Mesenchymal stem cell (in vitro differentiated cells and primary cell): ENCODE results near the gene FOXQ1.

Experiments used
- DNase-seq: peaks from one replicate; pipeline ENCODE4 v3.0.0-alpha.2; 2013
- H2AFZ ChIP-seq: one replicate; pipeline ENCODE4 v1.6.1; 2013; ENCODE audit warnings: low read depth, mild to moderate bottlenecking, control low read depth, inconsistent platforms, low read length, moderate library complexity
- H2AK5ac ChIP-seq: 2 replicates; pipeline ENCODE4 v1.6.1; 2013; ENCODE audit warnings: low read length, moderate library complexity, mild to moderate bottlenecking, inconsistent platforms; ENCODE audit not compliant: severe bottlenecking
- H2BK120ac ChIP-seq: one replicate; pipeline ENCODE4 v1.6.1; 2013; ENCODE audit warnings: low read depth, mild to moderate bottlenecking, inconsistent platforms, low read length, moderate library complexity
- H2BK12ac ChIP-seq, 2 experiments: one replicate each; pipeline ENCODE4 v1.6.1; 2013; ENCODE audit warnings: inconsistent platforms in 2 of 2, low read length in 2 of 2, mild to moderate bottlenecking in 2 of 2, moderate library complexity in 2 of 2, control low read depth in 1 of 2
- H2BK15ac ChIP-seq: one replicate; pipeline ENCODE4 v1.6.1; 2013; ENCODE audit warnings: mild to moderate bottlenecking, low read depth, inconsistent platforms; ENCODE audit not compliant: poor library complexity, severe bottlenecking
- H2BK5ac ChIP-seq: 2 replicates; pipeline ENCODE4 v1.6.1; 2013; ENCODE audit warnings: low read depth, mild to moderate bottlenecking, low read length, control low read depth, inconsistent platforms; ENCODE audit not compliant: poor library complexity, severe bottlenecking
- H3K14ac ChIP-seq, 2 experiments: one replicate each; pipeline ENCODE4 v1.6.1; 2013; ENCODE audit warnings: inconsistent platforms in 2 of 2, low read length in 2 of 2, control low read depth in 1 of 2, mild to moderate bottlenecking in 1 of 2, moderate library complexity in 1 of 2
- H3K18ac ChIP-seq, 2 experiments: one replicate each; pipeline ENCODE4 v1.6.1; 2013; ENCODE audit warnings: inconsistent platforms in 2 of 2, low read length in 2 of 2, control low read depth in 1 of 2, low read depth in 1 of 2, mild to moderate bottlenecking in 1 of 2
- H3K23ac ChIP-seq, 2 experiments: one replicate each; pipeline ENCODE4 v1.6.1; 2013; ENCODE audit warnings: inconsistent platforms in 2 of 2, low read length in 2 of 2, mild to moderate bottlenecking in 2 of 2, moderate library complexity in 2 of 2, control low read depth in 1 of 2
- H3K27ac ChIP-seq: 2 replicates; pipeline ENCODE4 v1.5.1; 2013; ENCODE audit warnings: mild to moderate bottlenecking, moderate library complexity, low read length, control low read depth, inconsistent platforms; ENCODE audit not compliant: poor library complexity, severe bottlenecking
- H3K27me3 ChIP-seq, 2 experiments: 2 replicates each; pipeline versions ENCODE4 v1.6.1 to v1.7.0; 2013; ENCODE audit warnings: low read length in 2 of 2, mild to moderate bottlenecking in 2 of 2, moderate library complexity in 2 of 2, control low read depth in 1 of 2, inconsistent platforms in 1 of 2; ENCODE audit not compliant: control insufficient read depth in 1 of 2, insufficient read depth in 1 of 2
- H3K36me3 ChIP-seq, 2 experiments: 2 replicates each; pipeline versions ENCODE4 v1.6.1 to v1.7.0; 2013; ENCODE audit warnings: low read length in 2 of 2, control low read depth in 1 of 2, inconsistent platforms in 1 of 2, low read depth in 1 of 2, mild to moderate bottlenecking in 1 of 2; ENCODE audit not compliant: insufficient read depth in 2 of 2, control insufficient read depth in 1 of 2
- H3K4ac ChIP-seq, 2 experiments: one replicate each; pipeline ENCODE4 v1.6.1; 2013; ENCODE audit warnings: inconsistent platforms in 2 of 2, low read length in 2 of 2, mild to moderate bottlenecking in 2 of 2, moderate library complexity in 2 of 2, control low read depth in 1 of 2, low read depth in 1 of 2
- H3K4me1 ChIP-seq: 2 replicates; pipeline ENCODE4 v1.6.1; 2013; ENCODE audit warnings: low read depth, low read length, control low read depth; ENCODE audit not compliant: control insufficient read depth, insufficient read depth
- H3K4me2 ChIP-seq: 2 replicates; pipeline ENCODE4 v1.6.1; 2013; ENCODE audit warnings: low read length, mild to moderate bottlenecking, inconsistent platforms; ENCODE audit not compliant: poor library complexity, severe bottlenecking
- H3K4me3 ChIP-seq, 2 experiments: 2 replicates each; pipeline versions ENCODE4 v1.5.1 to v1.7.0; 2013; ENCODE audit warnings: low read length in 2 of 2, mild to moderate bottlenecking in 2 of 2, control low read depth in 1 of 2, low read depth in 1 of 2; ENCODE audit not compliant: insufficient read depth in 1 of 2
- H3K79me1 ChIP-seq: replicated peaks from 2 replicates; pipeline ENCODE4 v1.6.1; 2013; ENCODE audit warnings: mild to moderate bottlenecking, control low read depth, low read length, inconsistent platforms; ENCODE audit not compliant: poor library complexity, severe bottlenecking
- H3K9ac ChIP-seq: 2 replicates; pipeline ENCODE4 v1.7.0; 2013; ENCODE audit warnings: mild to moderate bottlenecking, low read length, moderate library complexity
- H3K9me3 ChIP-seq: 2 replicates; pipeline ENCODE4 v1.7.0; 2013; ENCODE audit warnings: mild to moderate bottlenecking, low read length; ENCODE audit not compliant: control insufficient read depth
- H4K8ac ChIP-seq: one replicate; pipeline ENCODE4 v1.6.1; 2013; ENCODE audit warnings: inconsistent platforms, mild to moderate bottlenecking, low read length, moderate library complexity
- H4K91ac ChIP-seq: one replicate; pipeline ENCODE4 v1.6.1; 2013; ENCODE audit warnings: mild to moderate bottlenecking, low read length, inconsistent platforms
- WGBS: methylation state at CpG from one replicate; pipeline ENCODE4 v1.1.7; 2013; ENCODE audit warnings: mixed read lengths; 5-methylcytosine and 5-hydroxymethylcytosine counted together

FOXQ1 gene

DNA sequence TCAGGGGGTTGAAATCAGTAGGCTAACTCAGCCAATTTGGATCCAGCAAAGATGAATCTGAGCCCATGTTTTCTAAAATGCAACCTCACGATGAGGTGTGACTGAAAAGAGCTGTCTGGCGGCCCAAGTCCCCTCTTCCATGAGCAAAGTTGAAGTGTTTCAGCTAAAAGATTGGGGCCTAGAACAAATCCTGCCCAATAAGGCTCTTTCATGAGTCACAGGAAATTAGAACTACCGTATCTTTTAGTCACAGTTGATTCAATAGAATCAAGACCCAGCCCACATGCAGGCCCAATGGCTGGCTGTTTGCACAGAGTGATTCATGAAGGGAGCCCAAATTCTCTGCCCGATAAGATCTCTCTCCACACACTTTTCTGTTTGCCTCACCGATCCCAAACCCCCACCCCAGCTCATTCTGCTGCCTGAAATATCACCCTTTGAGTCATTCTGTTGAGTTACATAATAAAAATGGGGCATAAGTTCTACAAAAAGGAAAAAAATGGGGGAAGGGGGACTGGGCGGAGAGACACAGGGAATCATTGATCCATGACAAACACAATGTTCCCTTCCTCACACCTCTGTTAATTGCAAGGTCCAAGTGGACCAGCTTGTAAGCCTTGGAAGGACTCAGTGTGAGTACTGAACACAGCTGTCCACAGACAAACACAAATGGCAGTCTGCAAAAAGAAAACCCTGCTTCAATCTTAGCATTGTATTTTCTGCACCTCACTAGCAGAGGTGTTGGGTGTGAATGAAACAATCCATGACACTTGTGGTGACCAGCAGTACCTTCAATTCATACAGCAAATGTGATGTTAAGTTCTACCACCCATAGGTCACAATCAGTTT lies 13.8 kb downstream of the FOXQ1 start:
- Histone ChIP-seq H3K27me3 (peaks cover 0 to 23% of the 10 kb centered on the region in 2 experiments), H3K79me1 (no peaks in the 10 kb centered on the region), H3K27ac (no peak overlapping the region), H3K4me2 (no peak overlapping the region), H2BK5ac (no peak overlapping the region), H3K23ac (no peak overlapping the region), H3K18ac (no peak overlapping the region), H3K4me3 (no peak overlapping the region), H3K4ac (no peak overlapping the region), H4K91ac (no peak overlapping the region), H3K9me3 (peaks cover 6% of the 10 kb centered on the region), H4K8ac (no peak overlapping the region), H3K4me1 (no peaks in the 10 kb centered on the region), H2BK12ac (no peak overlapping the region), H3K14ac (no peak overlapping the region), H2AK5ac (no peak overlapping the region), H2BK120ac (no peak overlapping the region), H2AFZ (no peak overlapping the region), H3K9ac (peak overlapping the region; percentile 46), H3K36me3 (no peaks in the 10 kb centered on the region), H2BK15ac (no peak overlapping the region)
- 70% methylated on average over 4 of the region's 6 CpGs for WGBS
- peak; percentile 33 for DNase-seq

- Histone ChIP-seq H3K14ac (peak overlapping the region in 1 of 2 experiments; percentile 44), H3K36me3 (no peaks in the 10 kb centered on the region), H3K27me3 (peaks cover 0 to 23% of the 10 kb centered on the region in 2 experiments), H2AFZ (no peak overlapping the region), H3K4me1 (no peaks in the 10 kb centered on the region), H3K4me3 (no peak overlapping the region), H2BK120ac (no peak overlapping the region), H4K91ac (no peak overlapping the region), H2BK15ac (no peak overlapping the region), H3K79me1 (no peaks in the 10 kb centered on the region), H3K27ac (no peak overlapping the region), H4K8ac (no peak overlapping the region), H3K23ac (no peak overlapping the region), H3K4me2 (no peak overlapping the region), H3K9me3 (peaks cover 6% of the 10 kb centered on the region), H2BK12ac (no peak overlapping the region), H3K4ac (no peak overlapping the region), H3K9ac (no peak overlapping the region), H3K18ac (peak overlapping the region in 1 of 2 experiments; percentile 54), H2BK5ac (no peak overlapping the region), H2AK5ac (no peak overlapping the region)
- 75% methylated on average over 11 of the region's 11 CpGs for WGBS
- DNase-seq, result peak; percentile 16
Observed at GRCh38 chr6:1326535-1327121, 14.7 kb downstream of the FOXQ1 start.

- Histone ChIP-seq H3K79me1 (no peaks in the 10 kb centered on the region), H3K9me3 (peaks cover 6% of the 10 kb centered on the region), H3K27me3 (peaks cover 0 to 23% of the 10 kb centered on the region in 2 experiments), H3K4ac (no peak overlapping the region), H4K91ac (no peak overlapping the region), H3K9ac (no peak overlapping the region), H3K4me3 (no peak overlapping the region), H3K14ac (no peak overlapping the region), H3K4me1 (no peaks in the 10 kb centered on the region), H2BK12ac (peak overlapping the region in 1 of 2 experiments; percentile 15), H2BK120ac (no peak overlapping the region), H2BK5ac (no peak overlapping the region), H3K18ac (no peak overlapping the region), H3K36me3 (no peaks in the 10 kb centered on the region), H3K27ac (no peak overlapping the region), H3K4me2 (no peak overlapping the region), H2AFZ (no peak overlapping the region), H3K23ac (no peak overlapping the region), H2AK5ac (no peak overlapping the region), H4K8ac (no peak overlapping the region), H2BK15ac (no peak overlapping the region)
- no peak for DNase-seq
- WGBS, result 93% methylated on average over 8 of the region's 8 CpGs
Observed at GRCh38 chr6:1327630-1328029, 15.7 kb downstream of the FOXQ1 start.

GRCh38 chr6:1328129-1328800 lies 16.4 kb downstream of the FOXQ1 start:
- Histone ChIP-seq H3K18ac (no peak overlapping the region), H2BK120ac (no peak overlapping the region), H4K91ac (no peak overlapping the region), H3K14ac (no peak overlapping the region), H3K27me3 (peaks cover 0 to 20% of the 10 kb centered on the region in 2 experiments), H4K8ac (no peak overlapping the region), H3K4ac (no peak overlapping the region), H3K79me1 (no peaks in the 10 kb centered on the region), H3K36me3 (no peaks in the 10 kb centered on the region), H2BK5ac (no peak overlapping the region), H3K9ac (no peak overlapping the region), H3K27ac (no peak overlapping the region), H3K4me1 (no peaks in the 10 kb centered on the region), H2BK12ac (no peak overlapping the region), H3K4me3 (no peak overlapping the region), H2AFZ (no peak overlapping the region), H3K4me2 (no peak overlapping the region), H2AK5ac (no peak overlapping the region), H2BK15ac (no peak overlapping the region), H3K23ac (no peak overlapping the region), H3K9me3 (peaks cover 6% of the 10 kb centered on the region)
- 62% methylated on average over 2 of the region's 2 CpGs for WGBS
- no peak for DNase-seq
